MCF 10A (cell line): Measurements from ENCODE around the gene ADGRD2. TPM values are rescaled to one million over a fixed set of nuclear protein-coding genes. Genes with fewer than 3 reads are reported as not detected.

ENCODE experiments used
- BruUV-seq: library from RNA; stranded (reverse); fragments of 400-500 nt; replicated peaks from 2 replicates; lab custom pipeline; 2021; lab: Mats Ljungman, UMichigan
- CTCF ChIA-PET: fragments of 300-600 bp; sonication (Branson Sonifier 250); formaldehyde crosslinking; extraction: SDS; loops from one replicate; lab custom pipeline; 2021; ENCODE audit warnings: antibody characterized with exemption, inconsistent platforms; lab: Yijun Ruan, JAX
- POLR2A ChIA-PET: fragments of 300-600, 350-650 bp; sonication (Branson Sonifier 250); formaldehyde crosslinking; extraction: SDS; loops from one replicate; lab custom pipeline; 2020; ENCODE audit warnings: antibody characterized with exemption, inconsistent platforms; lab: Yijun Ruan, JAX
- DNase-seq: peaks from one replicate; pipeline ENCODE4 v3.0.0-alpha.2; 2018; ENCODE audit not compliant: unreplicated experiment
- H3K27ac Mint-ChIP-seq: one replicate; pipeline ENCODE4 v1.8.0; 2022; ENCODE audit warnings: mild to moderate bottlenecking, low read depth, mixed read lengths; ENCODE audit not compliant: unreplicated experiment
- H3K27me3 Mint-ChIP-seq: one replicate; pipeline ENCODE4 v1.8.0; 2022; ENCODE audit warnings: mixed read lengths; ENCODE audit not compliant: insufficient read depth, unreplicated experiment
- H3K36me3 Mint-ChIP-seq: one replicate; pipeline ENCODE4 v1.8.0; 2022; ENCODE audit warnings: mild to moderate bottlenecking, moderate library complexity, mixed read lengths; ENCODE audit not compliant: insufficient read depth, unreplicated experiment
- H3K4me1 Mint-ChIP-seq: one replicate; pipeline ENCODE4 v1.8.0; 2022; ENCODE audit warnings: mixed read lengths; ENCODE audit not compliant: insufficient read depth, unreplicated experiment
- H3K4me3 Mint-ChIP-seq: one replicate; pipeline ENCODE4 v1.8.0; 2022; ENCODE audit warnings: mild to moderate bottlenecking, moderate library complexity, mixed read lengths; ENCODE audit not compliant: unreplicated experiment
- H3K9me3 Mint-ChIP-seq: one replicate; pipeline ENCODE4 v1.8.0; 2022; ENCODE audit warnings: mixed read lengths; ENCODE audit not compliant: unreplicated experiment
- intact Hi-C: fragments of 100-400 bp; cut with micrococcal nuclease; formaldehyde crosslinking; loops from 2 replicates; pipeline ENCODE4 v1.14.1; 2022
- total RNA-seq: library from RNA; stranded (reverse); gene quantifications from 2 replicates; pipeline ENCODE4 v1.2.3, GENCODE V29; 2022
- TF ChIP-seq, protein P1 (sequence below): fragments of 200-600 bp; IDR thresholded peaks from one replicate; pipeline ENCODE4 v1.8.0; 2022; ENCODE audit warnings: antibody characterized with exemption, mild to moderate bottlenecking; ENCODE audit not compliant: unreplicated experiment

Gene ADGRD2
- total RNA-seq, 1 experiment from 2014 or later = not detected

DNA sequence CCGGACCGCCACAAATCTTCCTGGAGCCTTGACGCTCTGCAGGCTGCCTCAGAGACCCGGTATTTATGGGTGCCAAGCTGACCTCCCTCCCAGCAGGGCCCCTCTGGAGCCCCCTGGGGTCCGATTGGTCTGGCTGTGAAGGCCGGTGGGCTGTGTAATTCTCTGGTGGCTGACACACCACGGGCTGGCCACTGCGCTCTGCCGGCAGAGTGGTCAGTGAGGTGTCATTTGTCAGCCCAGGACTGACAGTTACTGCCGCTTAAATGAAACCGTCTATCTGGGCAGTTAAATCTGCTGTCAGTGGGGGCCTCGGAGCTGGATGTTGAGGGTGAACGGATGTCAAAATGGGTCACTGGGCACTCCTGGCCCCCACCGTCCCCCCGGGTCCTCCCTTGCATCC, 46.2 kb downstream of the ADGRD2 start:
- ChIA-PET CTCF (no interaction called here), POLR2A (interaction anchor here (0.7 kb wide), 1 partner anchor 17 kb away, joined by 3 read pairs; no protein-coding TSS in a partner anchor)
- Mint-ChIP-seq H3K4me1 (no peaks in the 10 kb centered on the region), H3K36me3 (no peaks in the 10 kb centered on the region), H3K9me3 (no peaks in the 10 kb centered on the region), H3K27ac (no peak overlapping the region), H3K27me3 (peaks cover 29% of the 10 kb centered on the region), H3K4me3 (no peak overlapping the region)
- BruUV-seq = no TSS peak
- intact Hi-C loops = no loop called here
- TF ChIP-seq, protein P1, sequence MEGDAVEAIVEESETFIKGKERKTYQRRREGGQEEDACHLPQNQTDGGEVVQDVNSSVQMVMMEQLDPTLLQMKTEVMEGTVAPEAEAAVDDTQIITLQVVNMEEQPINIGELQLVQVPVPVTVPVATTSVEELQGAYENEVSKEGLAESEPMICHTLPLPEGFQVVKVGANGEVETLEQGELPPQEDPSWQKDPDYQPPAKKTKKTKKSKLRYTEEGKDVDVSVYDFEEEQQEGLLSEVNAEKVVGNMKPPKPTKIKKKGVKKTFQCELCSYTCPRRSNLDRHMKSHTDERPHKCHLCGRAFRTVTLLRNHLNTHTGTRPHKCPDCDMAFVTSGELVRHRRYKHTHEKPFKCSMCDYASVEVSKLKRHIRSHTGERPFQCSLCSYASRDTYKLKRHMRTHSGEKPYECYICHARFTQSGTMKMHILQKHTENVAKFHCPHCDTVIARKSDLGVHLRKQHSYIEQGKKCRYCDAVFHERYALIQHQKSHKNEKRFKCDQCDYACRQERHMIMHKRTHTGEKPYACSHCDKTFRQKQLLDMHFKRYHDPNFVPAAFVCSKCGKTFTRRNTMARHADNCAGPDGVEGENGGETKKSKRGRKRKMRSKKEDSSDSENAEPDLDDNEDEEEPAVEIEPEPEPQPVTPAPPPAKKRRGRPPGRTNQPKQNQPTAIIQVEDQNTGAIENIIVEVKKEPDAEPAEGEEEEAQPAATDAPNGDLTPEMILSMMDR = no peak
- no peak for DNase-seq

DNA sequence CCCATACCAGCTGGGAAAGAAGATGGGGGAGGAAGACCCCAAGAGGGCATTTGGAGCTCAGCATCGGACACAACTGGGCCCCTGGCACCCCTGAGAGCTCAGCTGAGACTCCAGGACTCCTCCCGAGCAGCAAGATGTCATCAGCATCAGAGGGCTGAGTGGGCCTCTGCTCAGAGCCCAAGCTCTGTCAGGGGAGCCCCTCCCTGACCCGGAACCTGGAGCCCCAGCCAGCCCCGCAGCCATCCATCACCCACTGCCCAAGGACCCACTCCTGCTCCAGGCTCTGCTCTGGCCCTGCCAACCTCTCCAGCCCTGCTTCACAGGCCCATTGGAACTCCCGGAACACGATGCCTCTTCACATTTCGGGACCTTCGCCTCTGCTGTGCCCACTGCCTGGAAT, 47.2 kb downstream of the ADGRD2 start:
- TF ChIP-seq, protein P1 = no peak
- BruUV-seq = no TSS peak
- Mint-ChIP-seq H3K27ac (no peak overlapping the region), H3K27me3 (peaks cover 24% of the 10 kb centered on the region), H3K4me3 (no peak overlapping the region), H3K9me3 (no peaks in the 10 kb centered on the region), H3K36me3 (no peaks in the 10 kb centered on the region), H3K4me1 (no peaks in the 10 kb centered on the region)
- intact Hi-C loops = no loop called here
- ChIA-PET CTCF (interaction anchor here (0.5 to 0.6 kb wide), 2 partner anchors 55 to 910 kb away, joined by 3 read pairs; no protein-coding TSS in a partner anchor), POLR2A (interaction anchor here (0.9 kb wide), 1 partner anchor 13 kb away, joined by 4 read pairs; no protein-coding TSS in a partner anchor)
- DNase-seq = no peak

DNA sequence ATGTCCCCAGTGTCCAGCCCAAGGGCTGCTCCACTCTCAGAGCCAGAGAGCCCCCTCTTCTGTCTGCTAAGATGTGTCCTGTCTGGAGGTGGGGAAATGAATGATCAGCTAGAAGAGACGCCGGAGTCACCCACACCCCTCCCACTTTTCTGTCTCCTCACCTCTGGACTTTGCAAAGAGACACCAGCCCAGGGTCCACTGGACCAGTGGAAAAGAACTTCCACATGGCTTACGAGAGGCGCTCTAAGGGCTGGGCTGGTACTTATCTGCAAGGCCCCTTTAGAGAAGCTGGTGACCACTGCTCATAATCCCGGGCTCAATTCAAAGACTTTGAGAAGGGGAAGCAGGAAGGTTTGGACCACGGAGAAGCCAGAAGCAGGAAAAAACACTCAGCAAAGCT, 47.8 kb downstream of the ADGRD2 start:
- Mint-ChIP-seq H3K4me1 (no peaks in the 10 kb centered on the region), H3K9me3 (no peaks in the 10 kb centered on the region), H3K27me3 (peaks cover 24% of the 10 kb centered on the region), H3K4me3 (no peak overlapping the region), H3K27ac (no peak overlapping the region), H3K36me3 (no peaks in the 10 kb centered on the region)
- TF ChIP-seq, protein P1 = no peak
- POLR2A ChIA-PET = interaction anchor here (0.9 kb wide), 1 partner anchor 14 kb away, joined by 4 read pairs; no protein-coding TSS in a partner anchor
- CTCF ChIA-PET = no interaction called here
- no peak for DNase-seq
- BruUV-seq = no TSS peak
- intact Hi-C loops = no loop called here

DNA sequence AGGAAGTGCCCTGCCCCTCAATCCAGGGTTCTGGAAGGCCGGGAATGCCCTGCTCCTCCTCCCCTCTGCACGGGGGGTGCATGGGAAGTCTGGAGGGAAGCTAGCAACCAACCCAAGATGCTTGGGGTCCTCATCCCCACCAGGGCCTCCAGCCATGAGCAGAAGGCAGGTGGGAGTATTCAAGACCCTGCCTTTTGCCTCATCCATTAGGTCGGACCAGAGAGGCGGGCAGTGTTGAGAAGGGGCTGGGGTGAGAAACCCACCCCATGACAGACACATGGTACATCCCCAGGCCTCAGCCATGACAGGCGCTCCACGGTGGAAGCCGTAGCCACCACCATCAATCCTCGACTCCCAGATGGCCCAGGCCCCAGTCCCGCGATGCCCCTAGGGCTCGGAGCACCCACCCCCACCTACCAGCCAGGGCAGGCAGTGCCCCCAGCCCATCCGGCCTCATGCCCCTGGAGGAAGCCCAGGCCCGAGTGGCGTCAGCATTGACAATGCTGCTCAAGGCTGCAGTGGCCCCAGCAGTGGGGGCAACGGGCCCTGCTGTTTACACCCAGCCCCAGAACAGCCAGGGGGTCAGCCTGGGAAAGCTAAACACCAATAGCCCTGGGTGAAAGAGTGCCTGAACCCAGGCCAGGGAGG, 48.4 kb downstream of the ADGRD2 start:
- intact Hi-C loops = no loop called here
- Mint-ChIP-seq H3K9me3 (no peaks in the 10 kb centered on the region), H3K4me1 (peaks cover under 1% of the 10 kb centered on the region), H3K27me3 (peaks cover 28% of the 10 kb centered on the region), H3K36me3 (no peaks in the 10 kb centered on the region), H3K27ac (no peak overlapping the region), H3K4me3 (no peak overlapping the region)
- DNase-seq = no peak
- TF ChIP-seq, protein P1 = no peak
- ChIA-PET POLR2A (no interaction called here), CTCF (interaction anchor here (0.7 to 1.2 kb wide), 2 partner anchors 18 to 119 kb away, joined by 3 read pairs; no protein-coding TSS in a partner anchor)
- BruUV-seq = no TSS peak
